ENCODE data around the gene DPH6.

The DPH6 gene

GRCh38 chr15:35491999-35492398, 54.0 kb downstream of the DPH6 start:
- no peak overlapping the region for H3K9ac ChIP-seq (ENCODE audit: low read depth in 1 of 2, low read length in 2 of 2)
- peak overlapping the region; percentile 65 to 72 for H3K27ac ChIP-seq (ENCODE audit: low read depth in 2 of 2, low read length in 2 of 2)
- H3K9me3 ChIP-seq (ENCODE audit: control insufficient read depth in 2 of 2, low read length in 2 of 2) = no peaks in the 10 kb centered on the region
- no peaks in the 10 kb centered on the region for H3K27me3 ChIP-seq (ENCODE audit: control insufficient read depth in 2 of 2, insufficient read depth in 2 of 2, low read length in 2 of 2)
- H3K4me1 ChIP-seq (ENCODE audit: control insufficient read depth in 2 of 2, insufficient read depth in 2 of 2, low read length in 2 of 2) = peaks cover 0 to 5% of the 10 kb centered on the region in 2 donors
- H3K4me3 ChIP-seq (ENCODE audit: low read length in 2 of 2) = peak overlapping the region; percentile 12 to 23
- no peaks in the 10 kb centered on the region for H3K36me3 ChIP-seq (ENCODE audit: control insufficient read depth in 2 of 2, insufficient read depth in 2 of 2, low read length in 2 of 2)

GRCh38 chr15:35491173-35491572, 54.8 kb downstream of the DPH6 start:
- H3K4me3 ChIP-seq (ENCODE audit: low read length in 2 of 2) = no peak overlapping the region
- H3K9me3 ChIP-seq (ENCODE audit: control insufficient read depth in 2 of 2, low read length in 2 of 2) = no peaks in the 10 kb centered on the region
- peak overlapping the region; percentile 25 to 39 for H3K27ac ChIP-seq (ENCODE audit: low read depth in 2 of 2, low read length in 2 of 2)
- H3K27me3 ChIP-seq (ENCODE audit: control insufficient read depth in 2 of 2, insufficient read depth in 2 of 2, low read length in 2 of 2) = no peaks in the 10 kb centered on the region
- peaks cover 0 to 5% of the 10 kb centered on the region in 2 donors for H3K4me1 ChIP-seq (ENCODE audit: control insufficient read depth in 2 of 2, insufficient read depth in 2 of 2, low read length in 2 of 2)
- H3K36me3 ChIP-seq (ENCODE audit: control insufficient read depth in 2 of 2, insufficient read depth in 2 of 2, low read length in 2 of 2) = no peaks in the 10 kb centered on the region
- H3K9ac ChIP-seq (ENCODE audit: low read depth in 1 of 2, low read length in 2 of 2) = no peak overlapping the region

DNA sequence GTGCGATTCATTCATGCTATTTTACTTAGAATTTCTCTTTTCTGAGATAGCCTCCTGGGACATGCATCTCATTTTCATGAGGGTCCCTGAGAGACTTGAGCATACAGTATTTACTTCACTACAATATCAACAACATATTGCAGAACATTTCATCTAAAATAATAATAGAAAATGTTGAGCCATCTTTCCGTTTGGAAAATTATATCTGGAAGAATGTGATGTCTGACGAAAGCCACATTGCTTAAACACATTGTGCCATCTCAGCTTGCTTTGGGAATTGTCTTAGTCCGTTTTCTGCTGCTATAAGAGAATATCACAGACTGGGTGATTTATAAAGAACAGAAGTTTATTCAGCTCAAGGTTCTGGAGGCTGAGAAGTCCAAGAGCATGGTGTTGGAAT, 55.5 kb downstream of the DPH6 start:
- H3K4me3 ChIP-seq (ENCODE audit: low read length in 2 of 2) = no peak overlapping the region
- H3K4me1 ChIP-seq (ENCODE audit: control insufficient read depth in 2 of 2, insufficient read depth in 2 of 2, low read length in 2 of 2) = peaks cover 0 to 5% of the 10 kb centered on the region in 2 donors
- no peaks in the 10 kb centered on the region for H3K9me3 ChIP-seq (ENCODE audit: control insufficient read depth in 2 of 2, low read length in 2 of 2)
- peak overlapping the region; percentile 25 to 39 for H3K27ac ChIP-seq (ENCODE audit: low read depth in 2 of 2, low read length in 2 of 2)
- no peaks in the 10 kb centered on the region for H3K36me3 ChIP-seq (ENCODE audit: control insufficient read depth in 2 of 2, insufficient read depth in 2 of 2, low read length in 2 of 2)
- no peak overlapping the region for H3K9ac ChIP-seq (ENCODE audit: low read depth in 1 of 2, low read length in 2 of 2)
- H3K27me3 ChIP-seq (ENCODE audit: control insufficient read depth in 2 of 2, insufficient read depth in 2 of 2, low read length in 2 of 2) = no peaks in the 10 kb centered on the region

DNA sequence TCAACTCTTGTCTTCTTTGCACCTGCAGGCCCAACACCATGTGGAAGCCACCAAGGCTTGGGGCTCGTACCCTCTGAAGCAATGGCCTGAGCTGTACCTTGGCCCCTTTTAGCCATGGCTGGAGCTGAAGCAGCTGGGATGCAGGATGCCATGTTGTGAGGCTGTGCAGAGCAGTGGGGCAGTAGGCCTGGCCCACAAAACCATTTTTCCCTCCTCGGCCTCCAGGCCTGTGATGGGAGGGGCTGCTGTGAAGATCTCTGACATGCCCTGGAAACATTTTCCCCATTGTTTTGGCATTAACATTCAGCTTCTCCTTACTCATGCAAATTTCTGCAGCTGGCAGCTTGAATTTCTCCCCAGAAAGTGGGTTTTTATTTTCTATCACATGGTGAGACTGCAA, 58.5 kb downstream of the DPH6 start:
- H3K4me3 ChIP-seq (ENCODE audit: low read length in 2 of 2) = no peak overlapping the region
- H3K36me3 ChIP-seq (ENCODE audit: control insufficient read depth in 2 of 2, insufficient read depth in 2 of 2, low read length in 2 of 2) = no peaks in the 10 kb centered on the region
- H3K27me3 ChIP-seq (ENCODE audit: control insufficient read depth in 2 of 2, insufficient read depth in 2 of 2, low read length in 2 of 2) = no peaks in the 10 kb centered on the region
- no peak overlapping the region for H3K27ac ChIP-seq (ENCODE audit: low read depth in 2 of 2, low read length in 2 of 2)
- H3K9ac ChIP-seq (ENCODE audit: low read depth in 1 of 2, low read length in 2 of 2) = no peak overlapping the region
- H3K4me1 ChIP-seq (ENCODE audit: control insufficient read depth in 2 of 2, insufficient read depth in 2 of 2, low read length in 2 of 2) = peaks cover 0 to 2% of the 10 kb centered on the region in 2 donors
- no peaks in the 10 kb centered on the region for H3K9me3 ChIP-seq (ENCODE audit: control insufficient read depth in 2 of 2, low read length in 2 of 2)

- no peak overlapping the region for H3K9ac ChIP-seq (ENCODE audit: low read depth in 1 of 2, low read length in 2 of 2)
- H3K36me3 ChIP-seq (ENCODE audit: control insufficient read depth in 2 of 2, insufficient read depth in 2 of 2, low read length in 2 of 2) = no peaks in the 10 kb centered on the region
These were observed 59.7 kb downstream of the DPH6 start for GRCh38 chr15:35486296-35486695.

GRCh38 chr15:35485411-35485810, 60.6 kb downstream of the DPH6 start:
- H3K27me3 ChIP-seq (ENCODE audit: control insufficient read depth in 2 of 2, insufficient read depth in 2 of 2, low read length in 2 of 2) = no peaks in the 10 kb centered on the region
- H3K36me3 ChIP-seq (ENCODE audit: control insufficient read depth in 2 of 2, insufficient read depth in 2 of 2, low read length in 2 of 2) = no peaks in the 10 kb centered on the region
- no peak overlapping the region for H3K4me3 ChIP-seq (ENCODE audit: low read length in 2 of 2)
- H3K27ac ChIP-seq (ENCODE audit: low read depth in 2 of 2, low read length in 2 of 2) = no peak overlapping the region
- H3K9me3 ChIP-seq (ENCODE audit: control insufficient read depth in 2 of 2, low read length in 2 of 2) = no peaks in the 10 kb centered on the region
- no peaks in the 10 kb centered on the region for H3K4me1 ChIP-seq (ENCODE audit: control insufficient read depth in 2 of 2, insufficient read depth in 2 of 2, low read length in 2 of 2)
- no peak overlapping the region for H3K9ac ChIP-seq (ENCODE audit: low read depth in 1 of 2, low read length in 2 of 2)

More at GRCh38 chr15:35486296-35486695, 59.7 kb downstream of the DPH6 start:
- Histone ChIP-seq H3K27me3 (ENCODE audit: control insufficient read depth in 2 of 2, insufficient read depth in 2 of 2, low read length in 2 of 2) (no peaks in the 10 kb centered on the region), H3K27ac (ENCODE audit: low read depth in 2 of 2, low read length in 2 of 2) (no peak overlapping the region), H3K9me3 (ENCODE audit: control insufficient read depth in 2 of 2, low read length in 2 of 2) (no peaks in the 10 kb centered on the region), H3K4me3 (ENCODE audit: low read length in 2 of 2) (no peak overlapping the region), H3K4me1 (ENCODE audit: control insufficient read depth in 2 of 2, insufficient read depth in 2 of 2, low read length in 2 of 2) (no peaks in the 10 kb centered on the region)

GRCh38 chr15:35484231-35484945, 61.6 kb downstream of the DPH6 start:
- no peaks in the 10 kb centered on the region for H3K9me3 ChIP-seq (ENCODE audit: control insufficient read depth in 2 of 2, low read length in 2 of 2)
- H3K4me1 ChIP-seq (ENCODE audit: control insufficient read depth in 2 of 2, insufficient read depth in 2 of 2, low read length in 2 of 2) = no peaks in the 10 kb centered on the region
- H3K27ac ChIP-seq (ENCODE audit: low read depth in 2 of 2, low read length in 2 of 2) = no peak overlapping the region
- H3K27me3 ChIP-seq (ENCODE audit: control insufficient read depth in 2 of 2, insufficient read depth in 2 of 2, low read length in 2 of 2) = no peaks in the 10 kb centered on the region
- no peak overlapping the region for H3K4me3 ChIP-seq (ENCODE audit: low read length in 2 of 2)
- H3K36me3 ChIP-seq (ENCODE audit: control insufficient read depth in 2 of 2, insufficient read depth in 2 of 2, low read length in 2 of 2) = no peaks in the 10 kb centered on the region
- no peak overlapping the region for H3K9ac ChIP-seq (ENCODE audit: low read depth in 1 of 2, low read length in 2 of 2)

GRCh38 chr15:35481992-35482391, 64.0 kb downstream of the DPH6 start:
- Histone ChIP-seq H3K36me3 (ENCODE audit: control insufficient read depth in 2 of 2, insufficient read depth in 2 of 2, low read length in 2 of 2) (no peaks in the 10 kb centered on the region), H3K27me3 (ENCODE audit: control insufficient read depth in 2 of 2, insufficient read depth in 2 of 2, low read length in 2 of 2) (no peaks in the 10 kb centered on the region), H3K9me3 (ENCODE audit: control insufficient read depth in 2 of 2, low read length in 2 of 2) (no peaks in the 10 kb centered on the region), H3K9ac (ENCODE audit: low read depth in 1 of 2, low read length in 2 of 2) (no peak overlapping the region), H3K4me3 (ENCODE audit: low read length in 2 of 2) (no peak overlapping the region), H3K4me1 (ENCODE audit: control insufficient read depth in 2 of 2, insufficient read depth in 2 of 2, low read length in 2 of 2) (no peaks in the 10 kb centered on the region), H3K27ac (ENCODE audit: low read depth in 2 of 2, low read length in 2 of 2) (no peak overlapping the region)

DNA sequence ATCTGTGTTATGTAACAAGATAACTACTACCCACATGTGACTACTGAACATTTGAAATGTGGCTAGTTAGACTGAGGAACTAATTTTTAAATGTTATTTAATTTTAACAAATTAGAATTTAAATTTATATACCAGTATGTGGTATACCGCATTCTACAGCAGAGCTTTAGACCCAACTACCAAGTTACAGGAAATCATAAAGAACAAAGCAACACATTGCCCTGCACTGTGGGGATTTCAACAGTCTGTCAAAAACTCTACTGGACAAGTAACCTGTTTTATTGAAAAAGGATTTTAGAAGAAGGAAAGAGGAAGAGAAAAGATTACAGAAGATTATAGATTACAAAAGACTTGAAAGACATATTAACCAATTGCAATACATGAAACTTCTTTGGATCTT, 64.9 kb downstream of the DPH6 start:
- no peaks in the 10 kb centered on the region for H3K27me3 ChIP-seq (ENCODE audit: control insufficient read depth in 2 of 2, insufficient read depth in 2 of 2, low read length in 2 of 2)
- no peak overlapping the region for H3K9ac ChIP-seq (ENCODE audit: low read depth in 1 of 2, low read length in 2 of 2)
- H3K4me1 ChIP-seq (ENCODE audit: control insufficient read depth in 2 of 2, insufficient read depth in 2 of 2, low read length in 2 of 2) = no peaks in the 10 kb centered on the region
- H3K4me3 ChIP-seq (ENCODE audit: low read length in 2 of 2) = no peak overlapping the region
- no peak overlapping the region for H3K27ac ChIP-seq (ENCODE audit: low read depth in 2 of 2, low read length in 2 of 2)
- H3K36me3 ChIP-seq (ENCODE audit: control insufficient read depth in 2 of 2, insufficient read depth in 2 of 2, low read length in 2 of 2) = no peaks in the 10 kb centered on the region
- H3K9me3 ChIP-seq (ENCODE audit: control insufficient read depth in 2 of 2, low read length in 2 of 2) = no peaks in the 10 kb centered on the region

- H3K9ac ChIP-seq (ENCODE audit: low read depth in 1 of 2, low read length in 2 of 2) = no peak overlapping the region
- H3K4me3 ChIP-seq (ENCODE audit: low read length in 2 of 2) = no peak overlapping the region
- H3K27me3 ChIP-seq (ENCODE audit: control insufficient read depth in 2 of 2, insufficient read depth in 2 of 2, low read length in 2 of 2) = no peaks in the 10 kb centered on the region
- H3K9me3 ChIP-seq (ENCODE audit: control insufficient read depth in 2 of 2, low read length in 2 of 2) = no peaks in the 10 kb centered on the region
- no peaks in the 10 kb centered on the region for H3K4me1 ChIP-seq (ENCODE audit: control insufficient read depth in 2 of 2, insufficient read depth in 2 of 2, low read length in 2 of 2)
- H3K27ac ChIP-seq (ENCODE audit: low read depth in 2 of 2, low read length in 2 of 2) = no peak overlapping the region
- no peaks in the 10 kb centered on the region for H3K36me3 ChIP-seq (ENCODE audit: control insufficient read depth in 2 of 2, insufficient read depth in 2 of 2, low read length in 2 of 2)
These were observed 66.5 kb downstream of the DPH6 start for GRCh38 chr15:35479423-35479822.

Measured in mucosa of rectum (tissue), 2 donors.